Measurements from ENCODE around the gene SEPTIN5. TPM values are rescaled to one million over a fixed set of nuclear protein-coding genes. Genes with fewer than 3 reads are reported as not detected.
A peak's percentile ranks its signal among the peaks of the same experiment; 100 is the strongest.

SEPTIN5 gene
- total and polyA plus RNA-seq, 9 of the 15 experiments (the other 6 are each of a cell fraction or from before 2014, with no cell fraction given), result 0.03 to 195 (median 119) TPM

DNA sequence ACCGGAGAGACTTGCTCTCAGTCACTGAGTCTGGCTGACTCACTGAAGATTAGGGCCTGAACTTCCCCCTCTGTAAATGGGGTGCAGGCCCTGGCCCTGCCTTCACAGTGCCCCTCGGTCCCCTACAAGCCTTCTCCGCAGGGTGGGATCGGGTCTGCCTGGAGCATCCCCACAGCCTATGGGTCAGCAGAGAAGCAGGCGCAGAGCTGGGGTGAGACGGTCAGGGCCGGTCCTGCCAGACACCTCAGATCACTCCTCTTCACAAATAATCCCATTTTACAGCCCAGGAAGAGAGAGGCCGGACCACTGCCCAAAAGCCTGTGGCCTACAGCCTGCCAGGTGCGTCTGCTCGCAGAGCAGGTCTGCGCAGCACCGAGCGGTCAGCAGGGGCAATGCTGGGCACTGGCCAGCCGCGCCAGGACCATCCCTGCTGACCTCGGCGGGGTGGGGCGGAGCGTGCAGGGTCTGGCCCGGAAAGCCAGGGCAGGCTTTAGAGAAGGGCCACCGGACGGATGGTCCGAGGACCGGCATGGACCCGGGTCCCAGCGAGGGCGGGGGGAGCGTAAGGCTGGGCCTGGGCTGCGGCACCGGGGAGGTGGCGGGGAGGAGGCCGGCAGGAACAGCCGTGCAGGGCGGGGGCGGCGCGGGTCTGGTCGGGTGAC is 522 bp upstream of the SEPTIN5 start:
- no peak for FAIRE-seq
- Histone ChIP-seq H3K27me3 (ENCODE audit: control insufficient read depth in 2 of 2, insufficient read depth in 2 of 2, low read length in 2 of 2) (peaks cover 10 to 31% of the 10 kb centered on the region in 2 experiments; a peak in 4 of 5 replicates), H3K4me1 (replicated peaks in 1 of 2; ENCODE audit: control insufficient read depth in 2 of 2, insufficient read depth in 2 of 2, low read length in 2 of 2) (peaks cover 27 to 78% of the 10 kb centered on the region in 2 experiments), H3K36me3 (ENCODE audit: control insufficient read depth, insufficient read depth, low read length) (no peaks in the 10 kb centered on the region), H3K4me3 (peak overlapping the region; percentile 50), H2AFZ (ENCODE audit: low read depth, low read length) (peak overlapping the region; percentile 84), H3K9ac (ENCODE audit: insufficient read depth in 1 of 2, low read depth in 2 of 2, low read length in 2 of 2) (peak overlapping the region in 1 of 2 experiments; percentile 82; a peak in 3 of 4 replicates), H3K9me3 (replicated peaks; ENCODE audit: control insufficient read depth, insufficient read depth, low read depth, low read length) (no peaks in the 10 kb centered on the region), H3K4me2 (ENCODE audit: insufficient read depth, low read length) (peak overlapping the region; percentile 75), H3K9me1 (ENCODE audit: control insufficient read depth, insufficient read depth, low read length) (peaks cover 5% of the 10 kb centered on the region), H4K20me1 (replicated peaks; ENCODE audit: control insufficient read depth, insufficient read depth, low read length) (peaks cover 12% of the 10 kb centered on the region; the same call in 1 of the 2 replicates), H3K79me2 (ENCODE audit: control insufficient read depth, insufficient read depth, low read length) (peaks cover 9% of the 10 kb centered on the region), H3K27ac (ENCODE audit: extremely low read depth, low read depth, low read length) (no peak overlapping the region)
- 36% methylated on average over 38 of the region's 38 CpGs for WGBS (ENCODE audit: insufficient coverage, low coverage, missing lambda C conversion rate)
- in situ Hi-C loops (cut with MboI), result no loop called here
- peak; percentile 24 for ATAC-seq
- no peak for DNase-seq (ENCODE audit: extremely low read depth in 1 of 4, low spot score in 3 of 4)
- no TSS peak for BruUV-seq (replicated peaks)
- intact Hi-C loops (cut with micrococcal nuclease), result loop anchor here (10.0 kb wide), 1 partner anchor 49 kb away; no protein-coding TSS in a partner anchor
- ChIA-PET CTCF (ENCODE audit: low intra/inter-chr PET ratio) (no interaction called here), POLR2A (no interaction called here)
- TF ChIP-seq, protein P1, sequence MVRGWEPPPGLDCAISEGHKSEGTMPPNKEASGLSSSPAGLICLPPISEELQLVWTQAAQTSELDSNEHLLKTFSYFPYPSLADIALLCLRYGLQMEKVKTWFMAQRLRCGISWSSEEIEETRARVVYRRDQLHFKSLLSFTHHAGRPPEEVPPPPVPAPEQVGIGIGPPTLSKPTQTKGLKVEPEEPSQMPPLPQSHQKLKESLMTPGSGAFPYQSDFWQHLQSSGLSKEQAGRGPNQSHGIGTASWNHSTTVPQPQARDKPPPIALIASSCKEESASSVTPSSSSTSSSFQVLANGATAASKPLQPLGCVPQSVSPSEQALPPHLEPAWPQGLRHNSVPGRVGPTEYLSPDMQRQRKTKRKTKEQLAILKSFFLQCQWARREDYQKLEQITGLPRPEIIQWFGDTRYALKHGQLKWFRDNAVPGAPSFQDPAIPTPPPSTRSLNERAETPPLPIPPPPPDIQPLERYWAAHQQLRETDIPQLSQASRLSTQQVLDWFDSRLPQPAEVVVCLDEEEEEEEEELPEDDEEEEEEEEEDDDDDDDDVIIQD (CRISPR knock-in tag; IDR thresholded peaks at IDR 0.05), result no peak
- TF ChIP-seq TAF9B (IDR thresholded peaks at IDR 0.05; ENCODE audit: partially characterized antibody), result no peak
- TF ChIP-seq, protein P2, sequence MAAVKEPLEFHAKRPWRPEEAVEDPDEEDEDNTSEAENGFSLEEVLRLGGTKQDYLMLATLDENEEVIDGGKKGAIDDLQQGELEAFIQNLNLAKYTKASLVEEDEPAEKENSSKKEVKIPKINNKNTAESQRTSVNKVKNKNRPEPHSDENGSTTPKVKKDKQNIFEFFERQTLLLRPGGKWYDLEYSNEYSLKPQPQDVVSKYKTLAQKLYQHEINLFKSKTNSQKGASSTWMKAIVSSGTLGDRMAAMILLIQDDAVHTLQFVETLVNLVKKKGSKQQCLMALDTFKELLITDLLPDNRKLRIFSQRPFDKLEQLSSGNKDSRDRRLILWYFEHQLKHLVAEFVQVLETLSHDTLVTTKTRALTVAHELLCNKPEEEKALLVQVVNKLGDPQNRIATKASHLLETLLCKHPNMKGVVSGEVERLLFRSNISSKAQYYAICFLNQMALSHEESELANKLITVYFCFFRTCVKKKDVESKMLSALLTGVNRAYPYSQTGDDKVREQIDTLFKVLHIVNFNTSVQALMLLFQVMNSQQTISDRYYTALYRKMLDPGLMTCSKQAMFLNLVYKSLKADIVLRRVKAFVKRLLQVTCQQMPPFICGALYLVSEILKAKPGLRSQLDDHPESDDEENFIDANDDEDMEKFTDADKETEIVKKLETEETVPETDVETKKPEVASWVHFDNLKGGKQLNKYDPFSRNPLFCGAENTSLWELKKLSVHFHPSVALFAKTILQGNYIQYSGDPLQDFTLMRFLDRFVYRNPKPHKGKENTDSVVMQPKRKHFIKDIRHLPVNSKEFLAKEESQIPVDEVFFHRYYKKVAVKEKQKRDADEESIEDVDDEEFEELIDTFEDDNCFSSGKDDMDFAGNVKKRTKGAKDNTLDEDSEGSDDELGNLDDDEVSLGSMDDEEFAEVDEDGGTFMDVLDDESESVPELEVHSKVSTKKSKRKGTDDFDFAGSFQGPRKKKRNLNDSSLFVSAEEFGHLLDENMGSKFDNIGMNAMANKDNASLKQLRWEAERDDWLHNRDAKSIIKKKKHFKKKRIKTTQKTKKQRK (IDR thresholded peaks at IDR 0.05; ENCODE audit: borderline replicate concordance, low read depth, low read length), result no peak
- no peak for TF ChIP-seq ZNF134 (CRISPR knock-in tag; conservative IDR thresholded peaks at IDR 0.05)
- no peak for TF ChIP-seq HMGN3 (IDR thresholded peaks at IDR 0.05; ENCODE audit: borderline replicate concordance, extremely low read depth, insufficient read length, low read depth, low read length)
- no peak for TF ChIP-seq MEF2A (IDR thresholded peaks at IDR 0.05; ENCODE audit: control insufficient read depth, low read depth, low read length)
- TF ChIP-seq ZNF445 (CRISPR knock-in tag; IDR thresholded peaks at IDR 0.05; ENCODE audit: low read depth), result no peak
- no peak for TF ChIP-seq BACH1 (tag; IDR thresholded peaks at IDR 0.05)
- TF ChIP-seq ZEB2 (IDR thresholded peaks at IDR 0.05), result no peak
- TF ChIP-seq DNMT1 (IDR thresholded peaks at IDR 0.05), result no peak
- TF ChIP-seq, protein P3, sequence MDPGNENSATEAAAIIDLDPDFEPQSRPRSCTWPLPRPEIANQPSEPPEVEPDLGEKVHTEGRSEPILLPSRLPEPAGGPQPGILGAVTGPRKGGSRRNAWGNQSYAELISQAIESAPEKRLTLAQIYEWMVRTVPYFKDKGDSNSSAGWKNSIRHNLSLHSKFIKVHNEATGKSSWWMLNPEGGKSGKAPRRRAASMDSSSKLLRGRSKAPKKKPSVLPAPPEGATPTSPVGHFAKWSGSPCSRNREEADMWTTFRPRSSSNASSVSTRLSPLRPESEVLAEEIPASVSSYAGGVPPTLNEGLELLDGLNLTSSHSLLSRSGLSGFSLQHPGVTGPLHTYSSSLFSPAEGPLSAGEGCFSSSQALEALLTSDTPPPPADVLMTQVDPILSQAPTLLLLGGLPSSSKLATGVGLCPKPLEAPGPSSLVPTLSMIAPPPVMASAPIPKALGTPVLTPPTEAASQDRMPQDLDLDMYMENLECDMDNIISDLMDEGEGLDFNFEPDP (CRISPR knock-in tag; IDR thresholded peaks at IDR 0.05), result no peak
- no peak for TF ChIP-seq THRAP3 (IDR thresholded peaks at IDR 0.05; ENCODE audit: borderline replicate concordance)
- TF ChIP-seq, protein P4, sequence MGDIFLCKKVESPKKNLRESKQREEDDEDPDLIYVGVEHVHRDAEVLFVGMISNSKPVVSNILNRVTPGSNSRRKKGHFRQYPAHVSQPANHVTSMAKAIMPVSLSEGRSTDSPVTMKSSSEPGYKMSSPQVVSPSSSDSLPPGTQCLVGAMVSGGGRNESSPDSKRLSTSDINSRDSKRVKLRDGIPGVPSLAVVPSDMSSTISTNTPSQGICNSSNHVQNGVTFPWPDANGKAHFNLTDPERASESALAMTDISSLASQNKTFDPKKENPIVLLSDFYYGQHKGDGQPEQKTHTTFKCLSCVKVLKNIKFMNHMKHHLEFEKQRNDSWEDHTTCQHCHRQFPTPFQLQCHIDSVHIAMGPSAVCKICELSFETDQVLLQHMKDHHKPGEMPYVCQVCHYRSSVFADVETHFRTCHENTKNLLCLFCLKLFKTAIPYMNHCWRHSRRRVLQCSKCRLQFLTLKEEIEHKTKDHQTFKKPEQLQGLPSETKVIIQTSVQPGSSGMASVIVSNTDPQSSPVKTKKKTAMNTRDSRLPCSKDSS (IDR thresholded peaks at IDR 0.05; ENCODE audit: low read depth, partially characterized antibody), result no peak
- no peak for TF ChIP-seq TCF7 (IDR thresholded peaks at IDR 0.05; ENCODE audit: borderline replicate concordance)
